Frontal cortex (tissue), 1 donor: Measurements from ENCODE around the gene TBCD. TPM values are rescaled to one million over a fixed set of nuclear protein-coding genes. Genes with fewer than 3 reads are reported as not detected.

Source experiments
- total RNA-seq: library from RNA; depleted of rRNA; stranded (reverse); fragments of >200 nt; gene quantifications from one replicate; pipeline ENCODE4 v1.2.3, GENCODE V29; 2014

Gene TBCD
- total RNA-seq, 1 donor from 2014 or later, result 73.8 TPM

Other genes with a start within 250 kb of the TBCD start
- 40.8 TPM for gene FOXK2, start 232.3 kb upstream of the TBCD start, total RNA-seq
- 45.2 TPM for gene WDR45B, start 103.6 kb upstream of the TBCD start, total RNA-seq
- gene RAB40B, start 53.4 kb upstream of the TBCD start, total RNA-seq, result 18.3 TPM
- 24.1 TPM for gene FN3KRP, start 35.4 kb upstream of the TBCD start, total RNA-seq
- 9.8 TPM for gene FN3K, start 16.4 kb upstream of the TBCD start, total RNA-seq
- not detected for gene ZNF750, start 88.0 kb downstream of the TBCD start, total RNA-seq